Karpas-422 (cell line): ENCODE measurements around the gene MMEL1. TPM values are rescaled to one million over a fixed set of nuclear protein-coding genes. Genes with fewer than 3 reads are reported as not detected.

ENCODE experiments used
- DNase-seq: peaks from one replicate; pipeline ENCODE4 v3.0.0-alpha.2; 2015
- H2AFZ ChIP-seq: fragments of 200-600 bp; sonication (generic); 2 replicates; pipeline ENCODE4 v1.6.1; 2014; ENCODE audit warnings: antibody characterized with exemption, low read length, mixed read lengths
- H3K27ac ChIP-seq: fragments of 200-600 bp; sonication (generic); 2 replicates; pipeline ENCODE4 v1.5.1; 2014; ENCODE audit warnings: mild to moderate bottlenecking, low read length, moderate library complexity
- H3K27me3 ChIP-seq: fragments of 200-600 bp; sonication (generic); 2 replicates; pipeline ENCODE4 v1.6.1; 2014; ENCODE audit warnings: low read length, mixed read lengths
- H3K36me3 ChIP-seq: fragments of 200-600 bp; sonication (generic); 2 replicates; pipeline ENCODE4 v1.6.1; 2014; ENCODE audit warnings: low read length, mixed read lengths; ENCODE audit not compliant: insufficient read depth
- H3K4me1 ChIP-seq: fragments of 200-600 bp; sonication (generic); 2 replicates; pipeline ENCODE4 v1.6.1; 2014; ENCODE audit warnings: mild to moderate bottlenecking, low read length, mixed read lengths
- H3K4me2 ChIP-seq: fragments of 200-600 bp; sonication (generic); 2 replicates; pipeline ENCODE4 v1.6.1; 2014; ENCODE audit warnings: low read length, low read depth, mild to moderate bottlenecking; ENCODE audit not compliant: poor library complexity, severe bottlenecking
- H3K4me3 ChIP-seq: fragments of 200-600 bp; sonication (generic); 2 replicates; pipeline ENCODE4 v1.5.1; 2014; ENCODE audit warnings: mild to moderate bottlenecking, antibody characterized with exemption, low read length, mixed read lengths
- H3K79me2 ChIP-seq: fragments of 200-600 bp; sonication (generic); 2 replicates; pipeline ENCODE4 v1.6.1; 2014; ENCODE audit warnings: mild to moderate bottlenecking, low read length, mixed read lengths
- H3K9ac ChIP-seq: fragments of 200-600 bp; sonication (generic); 2 replicates; pipeline ENCODE4 v1.6.0; 2014; ENCODE audit warnings: low read length
- H3K9me2 ChIP-seq: fragments of 200-600 bp; sonication (generic), shearing (Covaris generic); replicated peaks from 2 replicates; pipeline ENCODE4 v1.6.0; 2014; ENCODE audit warnings: mild to moderate bottlenecking, low read length, moderate library complexity; ENCODE audit not compliant: insufficient read depth
- H3K9me3 ChIP-seq: fragments of 300-700, 200-600 bp; sonication (generic); 2 replicates; pipeline ENCODE4 v1.6.1; 2014; ENCODE audit warnings: low read length, mixed read lengths
- H4K20me1 ChIP-seq: fragments of 200-600 bp; sonication (generic); 2 replicates; pipeline ENCODE4 v1.6.1; 2014; ENCODE audit warnings: mild to moderate bottlenecking, antibody characterized with exemption, low read length, low read depth; ENCODE audit not compliant: insufficient read depth
- total RNA-seq: library from RNA; depleted of rRNA; stranded (reverse); fragments of >200 nt; shearing (Covaris generic); gene quantifications from 2 replicates; pipeline ENCODE4 v1.2.3, GENCODE V29; 2014; ENCODE audit warnings: low replicate concordance

MMEL1 gene
- total RNA-seq, 1 experiment from 2014 or later, result not detected

DNA sequence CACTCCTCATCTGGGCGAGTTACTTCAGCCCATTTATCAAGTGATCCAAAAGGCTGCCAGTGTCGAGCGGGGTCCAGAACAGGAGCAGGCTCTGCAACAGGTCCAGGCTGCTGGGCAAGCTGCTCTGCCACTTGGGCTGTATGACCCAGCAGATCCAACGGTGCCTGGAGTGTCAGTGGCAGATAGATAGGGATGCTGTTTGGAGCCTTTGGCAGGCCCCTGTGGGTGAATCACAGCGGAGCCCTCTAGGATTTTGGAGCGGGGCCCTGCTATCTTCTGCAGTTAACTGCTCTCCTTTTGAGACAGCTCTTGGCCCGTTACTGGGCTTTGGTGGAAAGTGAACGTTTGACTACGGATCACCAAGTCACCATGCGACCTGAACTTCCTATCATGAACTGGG lies 7.5 kb downstream of the MMEL1 start:
- Histone ChIP-seq H2AFZ (no peak overlapping the region), H3K9me3 (no peaks in the 10 kb centered on the region), H4K20me1 (no peaks in the 10 kb centered on the region), H3K4me3 (no peak overlapping the region), H3K36me3 (no peaks in the 10 kb centered on the region), H3K9ac (no peak overlapping the region), H3K9me2 (no peaks in the 10 kb centered on the region), H3K4me2 (no peak overlapping the region), H3K4me1 (no peaks in the 10 kb centered on the region), H3K79me2 (no peaks in the 10 kb centered on the region), H3K27ac (no peak overlapping the region), H3K27me3 (no peaks in the 10 kb centered on the region)
- DNase-seq, result no peak

DNA sequence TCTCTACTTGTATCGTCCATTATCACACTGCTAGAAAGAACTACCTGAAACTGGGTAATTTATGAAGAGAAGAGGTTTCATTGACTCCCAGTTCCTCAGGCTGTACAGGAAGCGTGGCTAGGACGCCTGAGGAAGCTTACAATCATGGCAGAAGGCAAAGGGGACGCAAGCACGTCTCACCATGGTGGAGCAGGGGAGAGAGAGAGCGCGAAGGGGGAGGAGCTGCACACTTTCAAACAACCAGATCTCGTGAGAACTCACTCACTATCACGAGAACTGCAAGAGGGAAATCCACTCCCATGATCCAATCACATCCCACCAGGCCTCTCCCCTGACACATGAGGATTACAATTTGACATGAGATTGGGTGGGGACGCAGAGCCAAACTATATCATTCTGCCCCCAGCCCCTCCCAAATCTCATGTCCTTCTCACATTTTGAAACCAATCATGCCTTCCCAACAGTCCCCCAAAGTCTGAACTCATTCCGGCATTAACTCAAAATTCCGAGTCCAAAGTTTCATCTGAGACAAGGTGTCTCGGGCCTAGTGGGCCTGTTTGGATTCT lies 8.0 kb downstream of the MMEL1 start:
- no peak overlapping the region for H3K27ac ChIP-seq
- H3K9ac ChIP-seq, result no peak overlapping the region
- H3K27me3 ChIP-seq, result no peaks in the 10 kb centered on the region
- DNase-seq, result no peak
- no peaks in the 10 kb centered on the region for H4K20me1 ChIP-seq
- H2AFZ ChIP-seq, result no peak overlapping the region
- no peaks in the 10 kb centered on the region for H3K9me2 ChIP-seq
- no peaks in the 10 kb centered on the region for H3K79me2 ChIP-seq
- no peaks in the 10 kb centered on the region for H3K4me1 ChIP-seq
- no peaks in the 10 kb centered on the region for H3K9me3 ChIP-seq
- H3K4me2 ChIP-seq, result no peak overlapping the region
- no peaks in the 10 kb centered on the region for H3K36me3 ChIP-seq
- no peak overlapping the region for H3K4me3 ChIP-seq

DNA sequence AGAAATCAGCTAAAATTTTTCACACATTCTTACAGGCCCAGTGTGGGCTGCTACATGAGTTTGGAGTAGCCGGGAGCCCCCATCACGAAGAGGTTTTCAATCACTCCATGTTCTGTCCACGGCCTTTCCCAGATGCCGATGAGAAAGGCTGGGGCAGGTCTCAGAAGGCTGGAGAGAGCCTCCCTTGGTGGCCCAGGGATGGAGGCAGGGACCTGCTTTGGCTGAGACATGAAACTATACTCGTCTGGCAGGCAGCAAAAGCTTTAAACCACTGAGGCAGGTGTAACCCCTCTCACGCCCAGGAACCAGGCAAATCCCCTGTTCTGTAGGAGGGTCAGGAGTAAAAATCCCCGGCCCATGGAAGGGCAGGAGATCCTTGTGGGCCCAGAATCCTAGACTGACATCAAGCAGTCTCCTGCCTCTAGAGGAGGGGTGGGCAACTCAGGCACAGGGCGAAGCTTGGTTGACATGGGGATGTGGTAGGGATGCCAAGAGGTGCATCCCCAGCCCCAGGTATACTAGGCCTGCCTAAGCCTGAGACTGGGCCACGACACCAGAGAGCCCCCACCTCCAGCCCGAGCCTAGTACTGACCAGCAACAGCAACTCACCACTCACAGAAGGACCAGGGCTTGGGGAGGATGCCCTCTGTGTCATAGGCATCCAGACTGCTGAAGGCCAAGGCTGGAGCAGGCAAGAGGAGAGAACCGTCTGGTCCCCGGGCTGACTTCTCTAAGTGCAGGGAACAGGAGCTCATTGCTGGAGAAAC lies 9.1 kb downstream of the MMEL1 start:
- no peaks in the 10 kb centered on the region for H3K79me2 ChIP-seq
- no peaks in the 10 kb centered on the region for H3K4me1 ChIP-seq
- H2AFZ ChIP-seq, result no peak overlapping the region
- no peaks in the 10 kb centered on the region for H3K9me3 ChIP-seq
- H3K27me3 ChIP-seq, result no peaks in the 10 kb centered on the region
- H3K36me3 ChIP-seq, result no peaks in the 10 kb centered on the region
- H3K9ac ChIP-seq, result no peak overlapping the region
- H3K9me2 ChIP-seq, result no peaks in the 10 kb centered on the region
- no peak overlapping the region for H3K27ac ChIP-seq
- H4K20me1 ChIP-seq, result no peaks in the 10 kb centered on the region
- no peak for DNase-seq
- H3K4me2 ChIP-seq, result no peak overlapping the region
- no peak overlapping the region for H3K4me3 ChIP-seq

- no peaks in the 10 kb centered on the region for H4K20me1 ChIP-seq
- no peak overlapping the region for H3K9ac ChIP-seq
- no peaks in the 10 kb centered on the region for H3K9me2 ChIP-seq
- no peaks in the 10 kb centered on the region for H3K36me3 ChIP-seq
- no peaks in the 10 kb centered on the region for H3K79me2 ChIP-seq
- H3K4me3 ChIP-seq, result no peak overlapping the region
- H2AFZ ChIP-seq, result no peak overlapping the region
- no peak overlapping the region for H3K4me2 ChIP-seq
- H3K27me3 ChIP-seq, result no peaks in the 10 kb centered on the region
- H3K27ac ChIP-seq, result no peak overlapping the region
- no peak for DNase-seq
- no peaks in the 10 kb centered on the region for H3K9me3 ChIP-seq
- H3K4me1 ChIP-seq, result no peaks in the 10 kb centered on the region
Observed at GRCh38 chr1:2617971-2618470, 14.8 kb downstream of the MMEL1 start.

DNA sequence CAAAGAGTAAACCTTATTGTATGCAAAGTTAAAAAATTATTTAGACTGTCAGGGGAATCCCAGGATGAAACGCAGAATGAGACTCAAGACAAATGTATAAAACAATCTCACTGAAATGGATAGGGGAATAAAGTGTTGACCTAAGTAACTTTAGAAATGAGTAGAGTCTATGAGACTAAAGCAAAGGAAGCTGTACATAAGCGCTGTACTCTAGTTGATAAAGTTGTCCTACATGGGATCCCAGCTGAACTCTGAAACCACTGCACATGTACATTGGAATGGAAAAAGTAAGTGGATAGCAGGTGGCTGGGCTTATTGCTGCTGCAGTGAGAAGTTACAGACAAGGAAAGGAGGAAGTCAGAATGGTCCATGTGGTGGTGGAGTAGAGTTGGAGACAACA lies 18.7 kb downstream of the MMEL1 start:
- Histone ChIP-seq H3K36me3 (no peaks in the 10 kb centered on the region), H3K9me2 (no peaks in the 10 kb centered on the region), H3K27me3 (no peaks in the 10 kb centered on the region; the same call in 1 of the 2 replicates), H3K9ac (no peak overlapping the region), H3K27ac (no peak overlapping the region), H4K20me1 (no peaks in the 10 kb centered on the region), H3K9me3 (no peaks in the 10 kb centered on the region), H3K79me2 (no peaks in the 10 kb centered on the region), H3K4me2 (no peak overlapping the region), H3K4me1 (peaks cover 7% of the 10 kb centered on the region), H2AFZ (no peak overlapping the region), H3K4me3 (no peak overlapping the region)
- no peak for DNase-seq

GRCh38 chr1:2612591-2613365 lies 20.0 kb downstream of the MMEL1 start:
- Histone ChIP-seq H3K9me2 (no peaks in the 10 kb centered on the region), H2AFZ (no peak overlapping the region), H3K27ac (no peak overlapping the region), H3K9me3 (no peaks in the 10 kb centered on the region), H3K4me3 (no peak overlapping the region), H3K4me1 (peaks cover 7% of the 10 kb centered on the region), H3K4me2 (no peak overlapping the region), H3K79me2 (no peaks in the 10 kb centered on the region), H3K36me3 (no peaks in the 10 kb centered on the region), H3K27me3 (no peaks in the 10 kb centered on the region; the same call in 1 of the 2 replicates), H3K9ac (no peak overlapping the region), H4K20me1 (no peaks in the 10 kb centered on the region)
- no peak for DNase-seq

DNA sequence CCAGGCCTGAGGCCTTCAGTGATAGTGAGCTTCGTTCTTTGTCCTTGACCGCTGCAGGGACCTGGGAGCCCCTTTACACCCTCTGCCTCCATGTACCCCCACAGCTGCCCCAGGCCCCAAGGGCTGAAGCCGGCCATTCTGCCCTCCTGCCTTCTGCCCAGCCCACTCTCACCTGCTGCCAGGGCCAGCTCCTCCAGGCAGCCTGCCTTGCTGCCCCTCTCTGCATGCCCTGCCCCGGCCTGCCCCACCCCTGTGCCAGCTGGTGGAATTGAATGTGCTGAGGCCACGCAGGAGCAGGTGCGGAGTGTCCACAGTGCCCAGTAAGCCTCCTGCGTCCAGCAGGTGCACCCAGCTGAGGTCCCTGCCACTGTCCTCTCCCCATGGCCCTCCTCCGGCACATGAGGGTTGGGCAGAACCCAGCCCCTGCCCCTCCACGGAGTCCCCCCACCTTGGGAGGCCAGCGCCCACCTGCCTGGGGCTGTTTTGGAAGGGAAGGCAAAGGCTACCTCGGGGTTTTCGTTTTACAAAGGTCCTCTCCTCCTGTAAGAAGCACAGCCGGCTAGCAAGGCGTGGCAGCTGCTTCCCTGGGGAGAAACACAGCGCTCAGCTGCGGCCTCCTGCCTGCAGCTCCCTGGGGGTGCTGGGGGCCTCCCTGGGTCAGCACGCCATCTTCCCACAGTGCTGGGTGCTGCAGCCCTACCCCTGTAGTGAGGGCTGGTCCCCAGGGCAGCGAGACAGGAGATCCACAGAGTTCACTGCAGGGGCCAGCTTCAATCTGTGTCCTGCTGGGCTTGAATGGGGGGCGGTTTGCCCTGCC lies 21.0 kb downstream of the MMEL1 start:
- Histone ChIP-seq H3K79me2 (no peaks in the 10 kb centered on the region), H3K4me1 (peaks cover 7% of the 10 kb centered on the region), H3K27ac (no peak overlapping the region), H2AFZ (no peak overlapping the region), H3K36me3 (no peaks in the 10 kb centered on the region), H4K20me1 (no peaks in the 10 kb centered on the region), H3K27me3 (no peaks in the 10 kb centered on the region; the same call in 1 of the 2 replicates), H3K4me2 (peak overlapping the region; percentile 35), H3K9me3 (no peaks in the 10 kb centered on the region), H3K9me2 (no peaks in the 10 kb centered on the region), H3K9ac (no peak overlapping the region), H3K4me3 (no peak overlapping the region)
- DNase-seq, result peak; percentile 66
